ENCODE measurements around the gene PRPSAP2.

PRPSAP2 gene

DNA sequence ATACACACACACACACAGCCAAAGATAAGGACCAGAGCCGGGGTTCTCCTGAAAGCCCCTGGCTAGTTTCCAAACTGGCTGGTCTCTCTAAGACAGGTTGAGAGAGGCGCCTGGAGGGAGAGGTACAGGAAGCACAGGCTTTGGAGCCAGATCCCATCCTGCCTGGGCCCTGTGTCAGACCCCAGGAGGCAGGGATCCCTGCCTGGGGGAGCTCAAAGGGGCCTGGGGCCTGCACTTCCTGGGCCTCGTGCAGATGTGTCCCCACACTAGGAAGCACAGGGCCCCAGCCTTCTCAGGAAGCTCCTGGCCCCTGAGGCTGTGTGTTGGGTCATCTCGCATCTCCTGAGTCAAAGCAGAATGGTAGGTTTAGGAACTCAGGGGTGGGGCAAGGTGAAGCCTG is 110.0 kb downstream of the PRPSAP2 start:
- CTCF ChIA-PET: no interaction called here
- POLR2A ChIA-PET: no interaction called here
- TF ChIP-seq, protein P1, sequence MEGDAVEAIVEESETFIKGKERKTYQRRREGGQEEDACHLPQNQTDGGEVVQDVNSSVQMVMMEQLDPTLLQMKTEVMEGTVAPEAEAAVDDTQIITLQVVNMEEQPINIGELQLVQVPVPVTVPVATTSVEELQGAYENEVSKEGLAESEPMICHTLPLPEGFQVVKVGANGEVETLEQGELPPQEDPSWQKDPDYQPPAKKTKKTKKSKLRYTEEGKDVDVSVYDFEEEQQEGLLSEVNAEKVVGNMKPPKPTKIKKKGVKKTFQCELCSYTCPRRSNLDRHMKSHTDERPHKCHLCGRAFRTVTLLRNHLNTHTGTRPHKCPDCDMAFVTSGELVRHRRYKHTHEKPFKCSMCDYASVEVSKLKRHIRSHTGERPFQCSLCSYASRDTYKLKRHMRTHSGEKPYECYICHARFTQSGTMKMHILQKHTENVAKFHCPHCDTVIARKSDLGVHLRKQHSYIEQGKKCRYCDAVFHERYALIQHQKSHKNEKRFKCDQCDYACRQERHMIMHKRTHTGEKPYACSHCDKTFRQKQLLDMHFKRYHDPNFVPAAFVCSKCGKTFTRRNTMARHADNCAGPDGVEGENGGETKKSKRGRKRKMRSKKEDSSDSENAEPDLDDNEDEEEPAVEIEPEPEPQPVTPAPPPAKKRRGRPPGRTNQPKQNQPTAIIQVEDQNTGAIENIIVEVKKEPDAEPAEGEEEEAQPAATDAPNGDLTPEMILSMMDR (IDR thresholded peaks at IDR 0.05; ENCODE audit: control extremely low read depth, extremely low read depth, low read depth, missing control alignments): no peak
- no peak for DNase-seq (ENCODE audit: extremely low spot score)

DNA sequence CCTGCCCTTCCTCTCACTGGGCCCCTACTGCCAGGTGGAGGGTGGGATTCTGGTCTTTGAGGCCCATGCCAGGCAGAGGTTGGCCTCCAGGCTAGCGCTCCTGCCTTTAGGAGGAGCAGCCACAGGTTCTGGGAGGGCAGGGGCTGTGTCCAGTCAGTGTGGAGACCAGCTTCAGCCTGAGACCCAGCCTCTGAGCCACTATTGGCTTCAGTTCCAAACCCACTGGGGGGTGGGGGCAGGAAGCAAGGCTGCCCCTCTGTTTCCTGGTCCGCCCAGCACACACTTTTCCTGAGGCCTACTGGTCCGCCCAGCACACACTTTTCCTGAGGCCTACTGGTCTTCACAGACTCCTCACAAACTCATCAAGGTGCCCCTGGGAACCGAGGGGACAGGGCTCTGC is 110.4 kb downstream of the PRPSAP2 start:
- ChIA-PET CTCF (no interaction called here), POLR2A (no interaction called here)

DNA sequence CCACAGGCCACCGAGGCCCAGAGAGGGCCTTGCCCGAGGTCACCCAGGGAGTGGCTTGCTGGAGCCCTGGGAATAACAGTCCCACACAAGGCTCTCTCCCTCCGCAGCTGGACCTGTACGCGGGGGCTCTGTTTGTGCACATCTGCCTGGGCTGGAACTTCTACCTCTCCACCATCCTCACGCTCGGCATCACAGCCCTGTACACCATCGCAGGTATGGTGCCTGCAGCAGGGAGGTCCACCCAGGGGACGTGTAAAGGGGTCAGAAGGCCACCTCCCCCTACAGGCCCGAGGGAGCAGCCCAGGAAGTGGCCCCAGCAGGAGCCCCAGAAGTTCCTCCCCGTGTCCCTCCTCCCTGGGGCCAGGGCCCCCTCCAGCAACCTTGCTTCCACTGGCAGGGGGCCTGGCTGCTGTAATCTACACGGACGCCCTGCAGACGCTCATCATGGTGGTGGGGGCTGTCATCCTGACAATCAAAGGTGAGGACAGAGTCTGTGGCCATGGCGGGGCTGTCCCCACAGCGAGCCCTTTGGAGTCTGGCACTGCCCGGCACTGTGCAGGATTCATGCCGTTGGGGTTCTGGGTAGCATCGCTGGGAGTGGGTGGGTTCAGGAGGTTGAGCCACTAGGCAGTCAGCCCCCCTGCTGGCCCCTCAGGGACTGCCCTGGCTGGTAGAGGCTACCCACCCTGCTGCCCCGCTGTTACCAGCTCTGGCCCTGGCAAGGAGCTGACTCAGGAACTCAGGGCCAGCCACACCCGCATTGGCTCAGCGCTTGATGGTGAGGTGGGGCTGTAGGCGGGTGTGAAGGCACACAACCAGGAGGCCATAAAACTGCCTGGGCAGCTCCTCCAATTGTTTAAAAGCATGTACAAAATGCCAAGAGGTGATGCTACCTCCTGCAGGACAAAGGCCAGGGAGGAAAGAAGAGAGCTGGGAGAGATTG is 111.3 kb downstream of the PRPSAP2 start:
- no peak for DNase-seq (ENCODE audit: extremely low spot score)
- TF ChIP-seq, protein P1 (IDR thresholded peaks at IDR 0.05; ENCODE audit: control extremely low read depth, extremely low read depth, low read depth, missing control alignments): no peak
- ChIA-PET POLR2A (no interaction called here), CTCF (interaction anchor here (1.0 to 12.3 kb wide), 2 partner anchors 8 to 10 kb away, joined by 3 to 78 read pairs; no protein-coding TSS in a partner anchor)

More for the DNA sequence above, 110.4 kb downstream of the PRPSAP2 start:
- no peak for DNase-seq (ENCODE audit: extremely low spot score)
- TF ChIP-seq, protein P1 (IDR thresholded peaks at IDR 0.05; ENCODE audit: control extremely low read depth, extremely low read depth, low read depth, missing control alignments): no peak

DNA sequence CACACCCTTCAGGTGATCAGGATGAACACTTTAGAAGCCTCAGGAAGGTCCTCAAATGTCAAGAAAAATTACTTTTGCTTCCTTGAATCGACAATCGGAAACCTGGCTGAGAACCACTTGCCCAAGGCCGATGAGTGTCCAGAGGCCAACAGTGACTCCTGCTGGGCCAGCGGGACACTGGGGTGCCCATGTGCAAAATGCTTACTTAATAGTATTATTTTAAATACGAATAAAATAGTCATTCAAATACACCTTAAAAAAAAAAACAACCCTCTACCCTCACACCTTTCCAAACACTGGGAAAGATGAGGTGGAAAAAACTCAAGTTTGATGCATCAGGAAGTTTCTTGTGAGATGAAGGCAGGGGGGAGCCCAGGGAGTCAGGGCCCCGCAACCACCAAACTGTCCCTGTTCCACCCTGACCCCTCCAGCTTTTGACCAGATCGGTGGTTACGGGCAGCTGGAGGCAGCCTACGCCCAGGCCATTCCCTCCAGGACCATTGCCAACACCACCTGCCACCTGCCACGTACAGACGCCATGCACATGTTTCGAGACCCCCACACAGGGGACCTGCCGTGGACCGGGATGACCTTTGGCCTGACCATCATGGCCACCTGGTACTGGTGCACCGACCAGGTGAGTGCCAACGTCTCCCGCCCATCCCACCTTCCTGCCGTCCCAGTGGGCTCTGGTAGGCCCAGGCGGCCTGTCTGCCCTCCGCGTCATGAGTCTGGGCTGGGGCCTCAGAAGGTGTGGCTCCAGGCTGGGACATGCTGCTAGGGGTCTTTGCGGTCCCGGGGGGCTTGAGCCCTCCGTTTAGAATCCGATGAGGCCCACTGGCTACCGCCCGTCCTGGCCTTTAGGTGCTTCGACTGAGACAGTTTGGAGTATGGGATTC is 112.9 kb downstream of the PRPSAP2 start:
- ChIA-PET POLR2A (no interaction called here), CTCF (interaction anchor here (12.3 kb wide), 1 partner anchor 9 kb away, joined by 78 read pairs; no protein-coding TSS in a partner anchor)
- TF ChIP-seq, protein P1 (IDR thresholded peaks at IDR 0.05; ENCODE audit: control extremely low read depth, extremely low read depth, low read depth, missing control alignments): no peak
- no peak for DNase-seq (ENCODE audit: extremely low spot score)

DNA sequence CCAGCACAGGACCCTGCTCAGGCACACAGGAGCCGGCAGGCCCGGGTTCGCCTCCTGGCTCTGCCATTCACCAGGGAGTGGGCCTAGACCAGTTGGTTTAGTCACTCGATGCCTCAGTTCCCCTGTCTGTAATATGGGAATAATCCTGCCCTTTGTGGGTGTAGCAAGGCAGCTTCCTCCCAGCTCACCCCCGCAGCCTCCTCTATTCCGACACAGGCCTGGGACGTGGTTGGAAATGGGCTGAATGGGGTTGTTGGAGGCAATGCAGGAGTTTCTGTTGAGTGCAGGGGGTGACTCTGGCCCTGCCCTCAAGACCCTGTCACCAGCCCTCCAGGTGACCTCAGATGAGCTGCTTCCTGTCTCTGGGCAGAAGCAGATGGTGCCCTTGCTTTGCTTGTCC is 113.9 kb downstream of the PRPSAP2 start:
- ChIA-PET CTCF (interaction anchor here (12.3 kb wide), 1 partner anchor 10 kb away, joined by 78 read pairs; no protein-coding TSS in a partner anchor), POLR2A (no interaction called here)
- DNase-seq (ENCODE audit: extremely low spot score): no peak
- TF ChIP-seq, protein P1 (IDR thresholded peaks at IDR 0.05; ENCODE audit: control extremely low read depth, extremely low read depth, low read depth, missing control alignments): no peak
